Mucosa of stomach (tissue), 1 donor: Measurements from ENCODE around the gene FIGN.

Source experiments
- H3K27me3 ChIP-seq: one replicate; pipeline ENCODE4 v1.7.0; 2013; ENCODE audit warnings: mild to moderate bottlenecking, low read length; ENCODE audit not compliant: control insufficient read depth, insufficient read depth
- H3K36me3 ChIP-seq: one replicate; pipeline ENCODE4 v1.7.0; 2013; ENCODE audit warnings: low read length; ENCODE audit not compliant: control insufficient read depth, insufficient read depth
- H3K4me1 ChIP-seq: one replicate; pipeline ENCODE4 v1.7.0; 2013; ENCODE audit warnings: mild to moderate bottlenecking, low read length; ENCODE audit not compliant: control insufficient read depth, insufficient read depth
- H3K4me3 ChIP-seq: one replicate; pipeline ENCODE4 v1.7.0; 2013; ENCODE audit warnings: low read length
- H3K9ac ChIP-seq: one replicate; pipeline ENCODE4 v1.7.0; 2013; ENCODE audit warnings: mild to moderate bottlenecking, low read length, moderate library complexity
- H3K9me3 ChIP-seq: one replicate; pipeline ENCODE4 v1.7.0; 2013; ENCODE audit warnings: mild to moderate bottlenecking, low read length, moderate library complexity; ENCODE audit not compliant: control insufficient read depth
- donor health status: Pancreatic carcinoma.

The FIGN gene

DNA sequence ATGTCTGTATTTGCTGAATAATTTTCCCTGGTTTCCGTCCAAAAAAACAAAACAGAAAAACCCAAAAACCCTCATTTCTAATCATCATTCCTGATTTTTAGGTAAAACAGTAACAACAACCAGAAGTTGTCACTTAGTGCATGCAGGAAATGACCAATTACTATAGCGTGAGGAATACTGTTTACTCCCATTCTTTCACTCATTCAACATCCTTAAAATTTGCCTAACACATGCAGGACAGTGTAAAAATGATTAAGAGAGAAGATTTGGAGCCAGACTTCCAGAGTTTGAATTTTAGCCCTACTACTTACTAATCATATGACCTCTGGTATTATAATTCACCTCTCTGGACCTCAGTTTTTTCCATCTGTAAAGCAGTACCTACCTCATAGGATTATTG, 83.1 kb downstream of the FIGN start:
- Histone ChIP-seq H3K9ac (no peak overlapping the region), H3K4me3 (no peak overlapping the region), H3K9me3 (no peaks in the 10 kb centered on the region), H3K4me1 (no peaks in the 10 kb centered on the region), H3K27me3 (no peaks in the 10 kb centered on the region), H3K36me3 (no peaks in the 10 kb centered on the region)

DNA sequence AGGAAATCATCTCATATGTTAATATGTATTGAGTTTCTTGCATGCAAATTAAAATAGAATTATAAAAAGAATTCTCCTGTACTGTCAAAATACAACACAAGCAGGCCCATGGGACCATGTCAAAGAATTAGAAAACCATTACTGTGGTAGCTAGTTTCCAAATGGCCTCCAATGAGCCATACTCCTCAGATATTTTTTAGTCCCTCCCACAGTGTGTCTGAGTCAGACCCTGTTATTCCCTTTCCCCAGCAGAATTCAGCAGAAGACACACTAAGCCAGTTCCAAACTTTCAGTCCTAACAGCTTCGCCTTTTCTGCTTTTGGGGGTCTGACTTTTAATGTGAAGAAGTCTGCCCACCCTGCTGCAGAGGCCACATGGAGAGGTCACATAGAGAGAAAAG, 86.7 kb downstream of the FIGN start:
- Histone ChIP-seq H3K9ac (no peak overlapping the region), H3K4me1 (no peaks in the 10 kb centered on the region), H3K36me3 (no peaks in the 10 kb centered on the region), H3K27me3 (no peaks in the 10 kb centered on the region), H3K9me3 (no peaks in the 10 kb centered on the region), H3K4me3 (no peak overlapping the region)

DNA sequence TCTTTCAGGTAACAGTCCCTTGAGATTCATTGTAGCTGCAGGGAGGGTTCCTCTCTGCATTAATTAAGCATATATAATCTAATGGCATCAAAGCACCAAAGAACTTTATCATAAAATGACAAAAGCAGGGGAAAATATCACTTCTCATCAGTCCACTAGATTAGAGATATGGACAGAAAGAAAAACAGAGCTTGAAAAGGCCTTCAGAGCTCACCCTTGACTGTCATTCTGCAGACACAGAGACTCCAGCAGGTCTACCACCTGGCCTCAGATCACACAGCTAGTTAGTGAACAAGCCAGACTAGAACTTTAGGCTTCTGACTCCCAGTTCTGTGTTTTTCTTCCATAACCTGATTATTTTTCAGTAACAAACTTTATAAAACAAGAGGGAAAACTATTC, 88.5 kb downstream of the FIGN start:
- no peaks in the 10 kb centered on the region for H3K36me3 ChIP-seq
- no peaks in the 10 kb centered on the region for H3K27me3 ChIP-seq

DNA sequence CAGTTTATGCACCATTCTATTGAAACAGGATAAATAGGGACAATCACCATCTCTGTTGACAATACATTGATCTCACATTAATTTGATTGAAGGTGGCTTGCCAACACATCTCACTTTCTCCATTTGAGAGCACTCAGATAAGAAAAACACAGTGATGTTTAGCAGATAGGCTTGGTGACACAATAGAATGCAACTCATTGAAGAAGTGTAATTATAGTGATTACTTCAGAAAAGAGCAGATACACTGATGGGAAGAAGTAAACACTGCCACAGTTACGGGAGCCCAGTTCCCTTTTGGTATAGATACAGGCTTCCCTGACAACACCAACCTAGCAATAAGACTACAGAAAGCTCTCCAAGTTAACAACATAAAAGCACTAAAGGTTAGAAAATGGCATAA, 89.1 kb downstream of the FIGN start:
- Histone ChIP-seq H3K9ac (no peak overlapping the region), H3K4me1 (no peaks in the 10 kb centered on the region), H3K36me3 (no peaks in the 10 kb centered on the region), H3K4me3 (no peak overlapping the region), H3K27me3 (no peaks in the 10 kb centered on the region), H3K9me3 (no peaks in the 10 kb centered on the region)

More for the DNA sequence above, 88.5 kb downstream of the FIGN start:
- Histone ChIP-seq H3K4me1 (no peaks in the 10 kb centered on the region), H3K9me3 (no peaks in the 10 kb centered on the region), H3K4me3 (no peak overlapping the region), H3K9ac (no peak overlapping the region)

DNA sequence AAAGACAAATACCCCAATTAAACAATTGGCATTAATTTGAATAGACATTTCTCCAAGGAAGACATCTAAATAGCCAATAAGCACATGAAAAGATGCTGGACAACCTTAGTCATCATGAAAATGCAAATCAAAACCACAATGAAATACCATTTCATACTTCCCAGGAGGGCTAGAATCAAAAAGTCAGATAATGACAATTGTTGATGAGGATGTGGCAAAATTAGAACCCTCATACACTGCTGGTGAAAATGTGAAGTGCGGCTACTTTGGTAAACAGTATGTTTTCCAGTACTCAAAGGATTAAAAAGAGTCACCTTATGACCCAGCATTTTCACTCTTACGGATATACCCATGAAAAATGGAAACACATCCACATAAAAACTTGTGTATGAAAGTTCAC, 91.6 kb downstream of the FIGN start:
- H3K9me3 ChIP-seq: no peaks in the 10 kb centered on the region
- H3K36me3 ChIP-seq: no peaks in the 10 kb centered on the region
- H3K4me3 ChIP-seq: no peak overlapping the region
- H3K27me3 ChIP-seq: no peaks in the 10 kb centered on the region
- H3K9ac ChIP-seq: no peak overlapping the region
- no peaks in the 10 kb centered on the region for H3K4me1 ChIP-seq

DNA sequence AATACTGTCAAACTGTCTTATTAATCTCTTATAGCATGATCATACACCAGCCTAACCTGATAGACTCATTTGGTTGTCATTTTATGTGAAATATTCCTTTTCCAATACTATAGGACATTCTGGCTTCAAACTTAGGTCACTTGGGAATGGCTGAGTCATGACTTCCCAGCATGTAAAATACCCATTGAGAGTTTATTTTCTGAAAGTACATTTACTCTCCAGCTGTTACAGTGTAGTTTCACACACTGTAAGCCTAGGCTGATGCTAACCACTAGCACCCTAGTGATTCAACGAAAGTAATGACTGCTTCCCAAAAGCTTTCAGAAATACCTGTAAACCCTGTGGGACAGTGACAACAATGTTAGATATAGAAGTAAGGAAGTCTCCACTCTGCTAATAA, 93.8 kb downstream of the FIGN start:
- Histone ChIP-seq H3K27me3 (no peaks in the 10 kb centered on the region), H3K9ac (no peak overlapping the region), H3K9me3 (no peaks in the 10 kb centered on the region), H3K4me3 (no peak overlapping the region), H3K4me1 (no peaks in the 10 kb centered on the region), H3K36me3 (no peaks in the 10 kb centered on the region)

DNA sequence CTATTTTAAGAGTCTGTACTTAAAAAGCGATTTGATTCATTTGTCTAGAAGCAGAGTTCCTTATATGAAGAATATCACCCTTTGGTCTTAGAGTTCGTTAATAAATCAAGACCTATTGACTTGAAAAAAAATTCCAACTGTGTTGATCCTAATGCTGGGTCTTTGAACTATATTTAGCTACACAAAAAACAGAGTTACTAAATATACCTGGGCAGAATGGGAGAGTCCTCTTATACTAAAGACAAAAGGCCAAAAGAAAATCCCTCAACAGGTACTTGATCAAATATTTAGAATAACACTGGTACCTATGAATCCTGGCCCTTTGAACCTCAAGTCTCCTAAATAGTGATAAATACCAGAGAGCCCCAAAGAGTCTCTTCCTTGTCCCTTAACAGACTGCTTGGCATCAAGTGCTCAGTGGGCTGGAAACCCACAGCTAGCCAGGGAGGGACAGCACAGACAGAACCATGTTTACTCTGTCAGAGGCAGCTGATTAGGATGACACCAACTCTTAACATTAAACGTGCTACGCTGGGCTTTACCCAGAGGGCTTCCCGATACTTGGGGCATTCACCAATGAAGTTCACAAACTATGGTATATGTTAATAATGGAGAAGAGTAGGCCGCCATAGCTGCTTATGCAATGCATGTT, 95.1 kb downstream of the FIGN start:
- H3K4me3 ChIP-seq: no peak overlapping the region
- no peaks in the 10 kb centered on the region for H3K4me1 ChIP-seq
- H3K9me3 ChIP-seq: no peaks in the 10 kb centered on the region
- no peaks in the 10 kb centered on the region for H3K27me3 ChIP-seq
- H3K36me3 ChIP-seq: no peaks in the 10 kb centered on the region
- no peak overlapping the region for H3K9ac ChIP-seq

DNA sequence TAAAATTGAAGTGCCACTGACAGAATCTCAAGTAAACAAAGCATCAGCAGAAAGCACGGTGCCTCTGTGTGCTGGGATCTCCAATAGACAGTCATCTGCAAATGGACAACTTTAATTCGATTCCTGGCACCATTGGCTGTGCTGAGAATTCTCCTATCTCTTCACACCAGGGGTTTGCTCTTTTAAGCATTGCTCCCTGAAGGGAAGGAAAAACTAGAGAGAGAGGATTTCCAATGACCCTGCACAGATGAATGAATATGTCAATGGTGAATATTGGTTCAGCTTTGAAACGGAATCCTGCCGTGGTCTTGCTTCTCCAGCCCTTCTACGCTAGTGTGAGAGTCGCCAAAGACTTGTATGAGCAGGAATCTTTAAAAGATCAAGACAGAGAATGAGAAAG, 97.9 kb downstream of the FIGN start:
- Histone ChIP-seq H3K9me3 (no peaks in the 10 kb centered on the region), H3K4me3 (no peak overlapping the region), H3K4me1 (no peaks in the 10 kb centered on the region), H3K27me3 (no peaks in the 10 kb centered on the region), H3K9ac (no peak overlapping the region), H3K36me3 (no peaks in the 10 kb centered on the region)

DNA sequence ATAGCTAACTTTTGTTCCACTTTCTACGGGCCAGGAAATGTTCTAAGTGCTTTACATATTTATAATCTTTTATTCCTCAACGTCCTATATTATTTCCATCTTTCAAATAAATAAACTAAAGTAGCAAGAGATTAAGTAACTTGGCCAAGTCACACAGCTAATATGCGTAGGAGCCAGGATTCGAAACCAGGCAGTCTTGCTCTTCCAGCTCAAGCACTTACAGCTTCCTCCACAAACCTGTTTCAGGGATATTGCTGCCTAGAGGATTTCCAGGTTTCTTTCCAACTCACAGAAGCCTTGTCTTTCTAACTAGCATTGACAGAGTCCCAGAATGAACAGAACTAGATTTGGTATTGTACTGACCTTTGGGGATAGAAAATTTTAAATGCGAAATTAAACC, 102.5 kb downstream of the FIGN start:
- Histone ChIP-seq H3K9ac (no peak overlapping the region), H3K27me3 (peaks cover 15% of the 10 kb centered on the region), H3K36me3 (no peaks in the 10 kb centered on the region), H3K9me3 (no peaks in the 10 kb centered on the region), H3K4me1 (no peaks in the 10 kb centered on the region), H3K4me3 (no peak overlapping the region)

DNA sequence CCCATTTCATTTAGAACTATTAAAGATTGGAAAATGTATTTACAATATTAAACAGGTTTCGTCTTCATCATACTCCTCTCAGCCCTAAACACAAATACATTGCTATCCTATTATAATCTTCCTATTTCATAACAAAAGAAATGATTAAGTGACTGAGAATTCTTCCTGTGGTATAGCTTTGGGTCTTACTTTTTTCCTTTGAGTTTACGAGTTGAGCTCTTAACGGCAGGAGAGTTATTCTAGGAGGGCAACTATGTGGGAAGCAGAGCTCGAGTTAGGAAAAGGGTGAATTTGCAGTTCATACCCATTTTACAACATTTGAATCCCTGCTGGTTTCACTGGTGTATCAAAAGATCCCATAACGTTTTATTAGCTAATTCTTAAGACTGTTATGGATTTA, 105.0 kb downstream of the FIGN start:
- Histone ChIP-seq H3K4me3 (no peak overlapping the region), H3K36me3 (no peaks in the 10 kb centered on the region), H3K27me3 (peaks cover 17% of the 10 kb centered on the region), H3K9ac (no peak overlapping the region), H3K9me3 (no peaks in the 10 kb centered on the region), H3K4me1 (peaks cover 8% of the 10 kb centered on the region)

DNA sequence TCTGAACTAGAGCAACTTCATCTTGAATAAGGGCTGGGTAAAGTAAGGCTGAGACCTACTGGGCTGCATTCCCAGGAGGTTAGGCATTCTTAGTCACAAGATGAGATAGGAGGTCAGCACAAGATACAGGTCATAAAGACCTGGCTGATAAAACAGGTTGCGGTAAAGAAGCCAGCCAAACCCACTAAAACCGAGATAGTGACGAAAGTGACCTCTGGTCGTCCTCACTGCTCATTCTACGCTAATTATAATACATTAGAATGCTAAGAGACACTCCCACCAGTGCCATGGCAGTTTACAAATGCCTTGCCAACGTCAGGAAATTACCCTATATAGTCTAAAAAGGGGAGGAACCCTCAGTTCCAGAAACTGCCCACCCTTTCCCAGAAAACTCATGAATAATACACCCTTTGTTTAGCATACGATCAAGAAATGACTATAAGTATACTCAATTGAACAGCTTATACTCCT, 109.1 kb downstream of the FIGN start:
- H3K4me1 ChIP-seq: peaks cover 8% of the 10 kb centered on the region
- H3K4me3 ChIP-seq: no peak overlapping the region
- H3K9ac ChIP-seq: no peak overlapping the region
- peaks cover 17% of the 10 kb centered on the region for H3K27me3 ChIP-seq
- H3K9me3 ChIP-seq: no peaks in the 10 kb centered on the region
- no peaks in the 10 kb centered on the region for H3K36me3 ChIP-seq

DNA sequence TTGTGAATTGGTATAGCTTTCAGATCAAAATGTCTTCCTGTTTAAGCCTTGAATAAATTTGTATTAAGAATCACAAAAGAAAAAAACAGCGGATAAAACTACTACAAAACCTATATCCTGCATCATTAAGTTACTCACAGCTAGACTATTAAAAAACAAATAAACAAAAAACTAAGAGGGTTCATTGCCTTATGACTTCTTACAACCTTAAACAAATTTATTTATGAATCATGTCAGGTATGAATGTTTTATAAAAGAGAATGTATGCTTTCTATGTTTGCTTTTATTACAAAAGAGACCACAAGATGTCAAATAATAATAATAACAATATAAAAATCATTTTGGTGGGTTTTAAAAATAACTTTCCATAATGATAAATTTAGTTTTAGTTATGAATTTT, 109.6 kb downstream of the FIGN start:
- Histone ChIP-seq H3K4me3 (no peak overlapping the region), H3K9ac (no peak overlapping the region), H3K36me3 (no peaks in the 10 kb centered on the region), H3K4me1 (peaks cover 8% of the 10 kb centered on the region), H3K9me3 (no peaks in the 10 kb centered on the region), H3K27me3 (peaks cover 19% of the 10 kb centered on the region)

DNA sequence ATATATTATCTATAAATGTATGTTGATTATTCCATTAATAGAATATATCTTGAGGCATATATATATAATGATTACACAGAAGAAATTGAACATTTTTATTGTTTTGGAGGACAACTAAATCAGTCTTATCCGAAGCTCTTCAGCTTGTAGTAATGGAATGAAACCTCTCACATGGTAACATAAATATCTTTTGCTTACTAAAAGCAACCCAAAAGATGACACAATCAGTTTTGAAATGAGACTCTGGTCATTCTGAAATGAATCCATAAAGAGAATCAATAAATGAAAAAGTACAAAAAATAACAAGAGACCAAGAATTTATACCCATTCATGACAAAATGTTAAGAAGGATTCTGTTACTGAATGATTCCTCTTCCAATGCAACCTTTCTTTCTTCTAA, 110.2 kb downstream of the FIGN start:
- peaks cover 15% of the 10 kb centered on the region for H3K27me3 ChIP-seq
- no peaks in the 10 kb centered on the region for H3K36me3 ChIP-seq
- H3K9ac ChIP-seq: no peak overlapping the region
- no peak overlapping the region for H3K4me3 ChIP-seq
- peaks cover 8% of the 10 kb centered on the region for H3K4me1 ChIP-seq
- H3K9me3 ChIP-seq: no peaks in the 10 kb centered on the region
